Thoracic aorta (tissue), 2 donors: ENCODE results near the gene PPL. TPM values are rescaled to one million over a fixed set of nuclear protein-coding genes. Genes with fewer than 3 reads are reported as not detected.

Source experiments
- ATAC-seq: fragments of 150-250 bp; one replicate; pipeline ENCODE4 v1.8.0; 2017; ENCODE audit warnings: low read depth; ENCODE audit not compliant: insufficient number of reproducible peaks, low FRiP score
- DNase-seq: peaks from one replicate; pipeline ENCODE4 v3.0.0-alpha.2; 2020; ENCODE audit warnings: low spot score
- H3K27ac ChIP-seq, 2 donors: fragments of 200-600 bp; sonication (generic); 1 replicate in 1 of 2; 2 replicates in 1 of 2; pipeline ENCODE4 v1.5.1; 2016; ENCODE audit warnings: mild to moderate bottlenecking in 2 of 2, moderate library complexity in 2 of 2
- H3K27me3 ChIP-seq: fragments of 200-600 bp; sonication (generic); replicated peaks from 2 replicates; pipeline ENCODE4 v1.6.0; 2016; ENCODE audit warnings: mild to moderate bottlenecking; ENCODE audit not compliant: insufficient read depth
- H3K36me3 ChIP-seq: fragments of 200-600 bp; sonication (generic); one replicate; pipeline ENCODE4 v1.5.1; 2016
- H3K4me1 ChIP-seq, 2 donors: fragments of 200-600 bp; sonication (generic); 1 replicate in 1 of 2; 2 replicates in 1 of 2; pipeline versions ENCODE4 v1.5.1 to v1.6.0; 2016; ENCODE audit warnings: low read depth in 2 of 2, mild to moderate bottlenecking in 1 of 2; ENCODE audit not compliant: control insufficient read depth in 1 of 2
- H3K4me3 ChIP-seq: fragments of 200-600 bp; sonication (generic); 2 replicates; pipeline ENCODE4 v1.5.1; 2016; ENCODE audit warnings: mild to moderate bottlenecking
- H3K9me3 ChIP-seq: fragments of 200-600 bp; sonication (generic); 2 replicates; pipeline ENCODE4 v1.5.1; 2016
- total RNA-seq, 2 donors: library from RNA; depleted of rRNA; stranded (reverse); fragments of >200 nt; gene quantifications; one replicate each; pipeline versions ENCODE4 v1.1.0 to v1.2.3, GENCODE V29; 2016
- TF ChIP-seq, protein P1 (sequence below): fragments of 200-600 bp; sonication (generic); IDR thresholded peaks from one replicate; pipeline ENCODE4 v1.5.1; 2019; ENCODE audit warnings: antibody characterized with exemption

PPL gene
- total RNA-seq, 2 donors from 2014 or later = 22.6 to 28.8 TPM

DNA sequence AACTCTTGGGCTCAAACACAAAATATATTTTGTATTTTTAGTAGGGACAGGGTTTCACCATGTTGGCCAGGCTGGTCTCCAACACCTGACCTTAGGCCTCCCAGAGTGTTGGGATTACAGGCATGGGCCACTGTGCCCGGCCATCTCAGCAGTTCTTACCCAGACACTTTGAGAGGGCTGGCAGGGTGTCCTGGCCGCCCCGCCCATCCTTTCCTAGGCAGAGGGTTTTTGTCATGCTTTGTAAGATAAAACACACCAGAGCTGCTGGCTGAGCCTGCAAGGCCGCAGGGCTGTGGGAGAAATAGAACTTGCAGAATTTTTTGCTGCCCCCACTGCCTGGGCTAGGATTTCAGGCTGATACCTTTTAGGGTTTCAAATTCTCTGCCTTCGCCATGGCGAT is 8.7 kb downstream of the PPL start:
- Histone ChIP-seq H3K4me1 (no peaks in the 10 kb centered on the region), H3K9me3 (peaks cover 10% of the 10 kb centered on the region), H3K4me3 (no peak overlapping the region), H3K27ac (no peak overlapping the region), H3K27me3 (no peaks in the 10 kb centered on the region), H3K36me3 (peaks cover 8% of the 10 kb centered on the region)
- DNase-seq (no peak), ATAC-seq (no peak)
- TF ChIP-seq, protein P1, sequence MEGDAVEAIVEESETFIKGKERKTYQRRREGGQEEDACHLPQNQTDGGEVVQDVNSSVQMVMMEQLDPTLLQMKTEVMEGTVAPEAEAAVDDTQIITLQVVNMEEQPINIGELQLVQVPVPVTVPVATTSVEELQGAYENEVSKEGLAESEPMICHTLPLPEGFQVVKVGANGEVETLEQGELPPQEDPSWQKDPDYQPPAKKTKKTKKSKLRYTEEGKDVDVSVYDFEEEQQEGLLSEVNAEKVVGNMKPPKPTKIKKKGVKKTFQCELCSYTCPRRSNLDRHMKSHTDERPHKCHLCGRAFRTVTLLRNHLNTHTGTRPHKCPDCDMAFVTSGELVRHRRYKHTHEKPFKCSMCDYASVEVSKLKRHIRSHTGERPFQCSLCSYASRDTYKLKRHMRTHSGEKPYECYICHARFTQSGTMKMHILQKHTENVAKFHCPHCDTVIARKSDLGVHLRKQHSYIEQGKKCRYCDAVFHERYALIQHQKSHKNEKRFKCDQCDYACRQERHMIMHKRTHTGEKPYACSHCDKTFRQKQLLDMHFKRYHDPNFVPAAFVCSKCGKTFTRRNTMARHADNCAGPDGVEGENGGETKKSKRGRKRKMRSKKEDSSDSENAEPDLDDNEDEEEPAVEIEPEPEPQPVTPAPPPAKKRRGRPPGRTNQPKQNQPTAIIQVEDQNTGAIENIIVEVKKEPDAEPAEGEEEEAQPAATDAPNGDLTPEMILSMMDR = no peak

DNA sequence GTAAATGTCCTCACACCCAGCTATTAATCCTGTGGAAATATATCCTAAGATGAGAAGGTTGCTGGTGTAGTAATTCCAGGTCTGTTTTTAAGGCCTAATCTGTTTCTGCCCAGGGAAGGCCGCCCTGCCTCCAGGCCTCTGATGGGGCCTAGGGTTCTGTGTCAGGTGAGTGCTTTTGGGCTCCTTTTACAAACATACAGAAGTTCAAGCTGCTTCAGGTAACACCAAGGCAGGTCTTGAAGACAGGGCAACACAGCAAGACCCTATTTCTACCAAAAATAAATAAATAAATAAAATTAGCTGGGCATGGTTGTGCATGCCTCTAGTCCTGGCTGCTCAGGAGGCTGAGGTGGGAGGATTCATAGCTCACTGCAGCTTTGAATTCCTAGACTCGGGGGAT is 9.3 kb downstream of the PPL start:
- Histone ChIP-seq H3K4me3 (no peak overlapping the region), H3K36me3 (peaks cover 8% of the 10 kb centered on the region), H3K9me3 (peaks cover 10% of the 10 kb centered on the region), H3K27me3 (no peaks in the 10 kb centered on the region), H3K4me1 (no peaks in the 10 kb centered on the region), H3K27ac (no peak overlapping the region)
- ATAC-seq (no peak), DNase-seq (no peak)
- TF ChIP-seq, protein P1 = no peak

DNA sequence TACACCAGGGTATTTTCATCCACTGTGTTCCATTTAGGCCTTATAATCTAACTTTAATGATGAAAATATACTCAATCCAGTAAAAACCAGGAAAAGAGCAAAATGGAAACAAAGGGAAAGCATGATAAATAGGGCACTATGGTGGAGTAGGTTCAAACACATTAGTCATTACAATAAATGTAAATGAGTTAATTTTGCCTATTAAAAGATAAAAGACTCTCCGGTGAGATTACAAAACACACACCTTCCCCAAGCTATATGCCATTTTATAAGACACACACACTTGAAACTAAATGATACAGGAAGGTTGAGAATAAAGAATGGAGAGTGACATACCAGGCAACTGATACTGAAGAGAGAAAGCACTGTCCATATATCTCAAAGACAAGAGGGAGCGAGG is 10.0 kb downstream of the PPL start:
- ATAC-seq (no peak), DNase-seq (no peak)
- Histone ChIP-seq H3K4me3 (no peak overlapping the region), H3K9me3 (peaks cover 10% of the 10 kb centered on the region), H3K27ac (no peak overlapping the region), H3K27me3 (no peaks in the 10 kb centered on the region), H3K36me3 (peaks cover 8% of the 10 kb centered on the region), H3K4me1 (no peaks in the 10 kb centered on the region)
- TF ChIP-seq, protein P1 = no peak

DNA sequence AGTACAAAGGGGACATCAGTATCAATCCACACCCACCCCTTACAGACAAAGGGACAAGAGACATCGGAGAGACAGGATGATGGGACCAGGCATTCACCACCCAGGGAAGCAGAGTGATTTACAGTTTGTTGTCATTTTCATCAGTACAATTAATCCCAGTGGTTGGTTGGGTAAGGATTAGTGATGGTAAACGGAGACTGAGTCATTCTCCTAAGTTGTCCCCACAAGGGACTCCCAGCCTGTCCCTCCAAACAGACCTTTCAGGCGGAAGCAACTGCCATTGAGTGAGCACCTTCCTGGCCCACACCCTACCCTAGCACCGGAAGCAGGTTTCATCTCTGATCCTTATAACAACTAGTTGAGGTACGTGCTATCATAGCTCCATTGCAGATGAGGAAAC is 11.2 kb downstream of the PPL start:
- Histone ChIP-seq H3K4me1 (no peaks in the 10 kb centered on the region), H3K36me3 (peaks cover 8% of the 10 kb centered on the region), H3K27me3 (no peaks in the 10 kb centered on the region), H3K27ac (no peak overlapping the region), H3K9me3 (peaks cover 10% of the 10 kb centered on the region), H3K4me3 (no peak overlapping the region)
- DNase-seq (no peak), ATAC-seq (no peak)
- TF ChIP-seq, protein P1 = no peak

DNA sequence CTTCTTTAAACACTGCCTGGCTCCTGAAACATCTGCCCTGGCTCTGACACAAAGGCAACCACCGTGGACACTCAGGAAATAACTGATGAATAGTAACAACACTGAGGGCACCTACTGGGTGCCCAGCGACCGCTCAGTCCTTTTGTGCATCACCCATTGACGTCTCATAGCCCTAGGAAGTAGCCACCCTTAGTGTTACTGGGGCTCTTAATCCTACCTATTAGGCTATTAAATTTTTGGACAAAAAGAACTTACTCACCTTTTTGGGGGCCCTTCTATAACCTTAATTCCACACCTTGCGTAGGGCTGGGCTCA is 11.7 kb downstream of the PPL start:
- H3K36me3 ChIP-seq = peaks cover 8% of the 10 kb centered on the region
- TF ChIP-seq, protein P1 = no peak
- DNase-seq = no peak
- H3K4me1 ChIP-seq = no peaks in the 10 kb centered on the region
- H3K27ac ChIP-seq = no peak overlapping the region
- peaks cover 10% of the 10 kb centered on the region for H3K9me3 ChIP-seq
- H3K27me3 ChIP-seq = no peaks in the 10 kb centered on the region
- H3K4me3 ChIP-seq = no peak overlapping the region
- ATAC-seq = no peak
